ENCODE data around the gene RSPH10B. TPM values are rescaled to one million over a fixed set of nuclear protein-coding genes. Genes with fewer than 3 reads are reported as not detected.
"Not testable (repeated sequence)": the region's sequence is repeated elsewhere in the genome, so short reads cannot be mapped to it uniquely, and the experiment has no call there.

RSPH10B gene
- total RNA-seq, 1 experiment from 2014 or later = not detected

DNA sequence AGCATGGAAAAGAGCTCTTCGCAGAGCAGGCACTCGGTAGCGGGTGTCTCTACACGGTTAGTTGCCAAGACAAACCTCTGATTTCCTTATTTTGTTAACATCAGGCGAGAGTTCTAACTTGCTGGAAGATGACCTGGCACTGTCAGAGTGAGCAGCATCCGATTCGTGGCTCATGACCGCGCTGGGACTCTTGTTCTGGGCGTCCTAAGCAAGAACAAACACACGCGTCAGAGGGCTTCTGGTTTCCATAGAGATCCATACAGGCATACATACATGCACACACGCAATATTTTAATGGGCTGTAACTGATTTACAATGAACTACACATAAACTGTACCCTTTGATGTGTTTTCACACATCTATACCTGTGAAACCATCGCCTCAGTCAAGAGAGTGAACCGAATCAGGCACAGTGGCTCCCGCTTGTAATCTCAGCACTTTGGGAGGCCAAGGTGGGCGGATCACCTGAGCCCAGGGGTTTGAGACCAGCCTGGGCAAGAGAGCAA is 35.5 kb downstream of the RSPH10B start:
- H3K4me1 ChIP-seq (ENCODE audit: control insufficient read depth in 1 of 2, insufficient read depth in 2 of 2, low read length in 2 of 2); H3K4me3 ChIP-seq (replicated peaks in 1 of 2; ENCODE audit: low read depth in 1 of 2, low read length in 2 of 2); H3K36me3 ChIP-seq (ENCODE audit: control insufficient read depth in 1 of 2, insufficient read depth in 2 of 2, low read length in 2 of 2); DNase-seq (ENCODE audit: low read depth, low spot score); H3K27me3 ChIP-seq (ENCODE audit: insufficient read depth, low read length); BruUV-seq (replicated peaks); H3K27ac ChIP-seq (ENCODE audit: low read depth, low read length); H3K9me2 ChIP-seq (ENCODE audit: insufficient read depth); H3K9me3 ChIP-seq (ENCODE audit: control insufficient read depth in 1 of 2, insufficient read depth in 1 of 2, low read depth in 1 of 2, low read length in 2 of 2); H3K4me2 ChIP-seq (ENCODE audit: low read length); intact Hi-C loops (cut with micrococcal nuclease); H4K20me1 ChIP-seq (ENCODE audit: insufficient read depth); CTCF ChIA-PET; ATAC-seq; POLR2A ChIA-PET; RAD21 ChIA-PET (ENCODE audit: low non-redundant PET in 1 of 2, low total read pairs in 2 of 2, uncharacterized antibody in 2 of 2, unreplicated experiment in 2 of 2); H3K79me2 ChIP-seq (ENCODE audit: insufficient read depth, low read length); H2AFZ ChIP-seq (ENCODE audit: low read depth, low read length, poor library complexity, severe bottlenecking); H3K9ac ChIP-seq (ENCODE audit: low read length): not testable (repeated sequence)

DNA sequence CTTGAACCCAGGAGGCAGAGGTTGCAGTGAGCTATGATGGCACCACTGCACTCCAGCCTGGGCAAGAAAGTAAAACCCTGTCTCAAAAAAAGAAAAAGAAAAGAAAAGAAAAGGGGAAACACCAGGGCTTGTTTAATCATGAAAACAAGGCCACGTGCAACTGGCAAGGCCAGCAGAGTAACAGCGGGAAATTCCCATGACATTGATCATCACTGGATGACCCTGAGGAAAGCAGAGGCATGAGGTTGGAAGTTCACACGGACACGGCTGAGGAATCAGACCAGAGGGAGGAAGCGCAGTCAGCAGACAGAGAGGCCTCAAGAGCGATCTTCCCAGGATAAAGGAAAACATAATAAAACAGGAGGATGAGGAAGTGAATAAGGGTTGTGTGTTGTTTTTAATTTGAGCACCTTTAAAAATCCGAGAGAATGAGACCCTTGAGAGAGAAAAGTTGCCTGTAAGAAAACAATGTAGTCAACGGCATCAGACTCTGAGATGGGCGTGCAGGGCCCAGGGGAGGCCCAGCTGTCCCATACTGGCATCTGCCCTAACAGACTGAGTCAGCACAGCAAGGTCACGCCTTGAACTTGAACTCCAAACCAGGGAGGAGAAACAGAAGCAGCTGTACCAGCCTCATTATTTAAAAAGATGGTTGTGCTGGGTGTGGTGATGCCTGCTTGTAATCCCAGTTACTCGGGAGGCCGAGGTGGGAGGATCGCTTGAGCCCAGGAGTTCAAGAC is 38.4 kb downstream of the RSPH10B start:
- H3K9ac ChIP-seq (ENCODE audit: low read length); POLR2A ChIA-PET; BruUV-seq (replicated peaks); H3K4me2 ChIP-seq (ENCODE audit: low read length); H3K36me3 ChIP-seq (ENCODE audit: control insufficient read depth in 1 of 2, insufficient read depth in 2 of 2, low read length in 2 of 2); H2AFZ ChIP-seq (ENCODE audit: low read depth, low read length, poor library complexity, severe bottlenecking); H3K9me2 ChIP-seq (ENCODE audit: insufficient read depth); H3K4me3 ChIP-seq (replicated peaks in 1 of 2; ENCODE audit: low read depth in 1 of 2, low read length in 2 of 2); H3K79me2 ChIP-seq (ENCODE audit: insufficient read depth, low read length); H3K27me3 ChIP-seq (ENCODE audit: insufficient read depth, low read length); RAD21 ChIA-PET (ENCODE audit: low non-redundant PET in 1 of 2, low total read pairs in 2 of 2, uncharacterized antibody in 2 of 2, unreplicated experiment in 2 of 2); CTCF ChIA-PET; intact Hi-C loops (cut with micrococcal nuclease); H3K4me1 ChIP-seq (ENCODE audit: control insufficient read depth in 1 of 2, insufficient read depth in 2 of 2, low read length in 2 of 2); H4K20me1 ChIP-seq (ENCODE audit: insufficient read depth); H3K9me3 ChIP-seq (ENCODE audit: control insufficient read depth in 1 of 2, insufficient read depth in 1 of 2, low read depth in 1 of 2, low read length in 2 of 2); H3K27ac ChIP-seq (ENCODE audit: low read depth, low read length); DNase-seq (ENCODE audit: low read depth, low spot score): not testable (repeated sequence)
- ATAC-seq = peak; percentile 40; the same call in 1 of the 2 replicates

DNA sequence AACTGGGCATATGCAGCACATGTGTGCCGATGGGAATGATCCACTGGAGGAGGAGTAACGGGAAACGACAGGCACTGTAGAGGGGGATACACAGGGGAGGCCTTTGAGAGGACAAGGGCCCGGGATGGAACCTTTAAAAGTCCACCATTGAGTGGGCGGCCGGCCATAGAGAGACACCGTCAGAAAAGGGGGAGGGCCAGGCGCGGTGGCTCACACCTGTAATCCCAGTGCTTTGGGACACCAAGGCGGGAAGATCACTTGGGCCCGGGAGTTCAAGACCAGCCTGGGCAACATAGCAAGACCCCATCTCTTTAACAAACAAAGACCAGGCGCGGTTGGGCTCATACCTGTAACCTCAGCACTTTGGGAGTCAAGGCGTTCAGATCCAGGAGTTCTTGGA is 39.2 kb downstream of the RSPH10B start:
- H3K9me2 ChIP-seq (ENCODE audit: insufficient read depth); POLR2A ChIA-PET; H3K27me3 ChIP-seq (ENCODE audit: insufficient read depth, low read length); DNase-seq (ENCODE audit: low read depth, low spot score); H4K20me1 ChIP-seq (ENCODE audit: insufficient read depth); CTCF ChIA-PET; ATAC-seq; H3K4me2 ChIP-seq (ENCODE audit: low read length); BruUV-seq (replicated peaks); H3K36me3 ChIP-seq (ENCODE audit: control insufficient read depth in 1 of 2, insufficient read depth in 2 of 2, low read length in 2 of 2); H3K9me3 ChIP-seq (ENCODE audit: control insufficient read depth in 1 of 2, insufficient read depth in 1 of 2, low read depth in 1 of 2, low read length in 2 of 2); H3K4me3 ChIP-seq (replicated peaks in 1 of 2; ENCODE audit: low read depth in 1 of 2, low read length in 2 of 2); H3K27ac ChIP-seq (ENCODE audit: low read depth, low read length); RAD21 ChIA-PET (ENCODE audit: low non-redundant PET in 1 of 2, low total read pairs in 2 of 2, uncharacterized antibody in 2 of 2, unreplicated experiment in 2 of 2); H2AFZ ChIP-seq (ENCODE audit: low read depth, low read length, poor library complexity, severe bottlenecking); H3K4me1 ChIP-seq (ENCODE audit: control insufficient read depth in 1 of 2, insufficient read depth in 2 of 2, low read length in 2 of 2); intact Hi-C loops (cut with micrococcal nuclease); H3K79me2 ChIP-seq (ENCODE audit: insufficient read depth, low read length); H3K9ac ChIP-seq (ENCODE audit: low read length): not testable (repeated sequence)

DNA sequence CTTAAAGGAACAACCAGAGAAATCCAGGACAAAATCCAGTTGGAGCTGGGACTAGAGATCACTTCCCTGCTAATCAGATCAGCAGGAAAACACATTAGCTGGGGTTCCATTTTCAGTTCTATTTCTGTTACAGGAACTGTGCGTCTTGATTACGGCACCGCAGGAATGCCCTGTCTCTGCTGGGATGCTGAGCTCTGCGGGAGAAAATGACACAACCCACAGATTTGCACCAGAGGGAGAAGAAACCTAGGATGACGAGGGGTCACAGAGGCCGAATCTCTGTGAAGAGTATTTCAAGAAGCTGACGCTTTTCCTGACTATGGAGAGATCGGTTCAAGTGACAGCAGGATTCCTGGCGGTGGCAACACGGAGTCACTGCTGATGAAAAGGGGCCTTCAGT is 40.2 kb downstream of the RSPH10B start:
- H3K27me3 ChIP-seq (ENCODE audit: insufficient read depth, low read length); DNase-seq (ENCODE audit: low read depth, low spot score); POLR2A ChIA-PET; H4K20me1 ChIP-seq (ENCODE audit: insufficient read depth); H3K4me3 ChIP-seq (replicated peaks in 1 of 2; ENCODE audit: low read depth in 1 of 2, low read length in 2 of 2); H3K9me2 ChIP-seq (ENCODE audit: insufficient read depth); H3K9ac ChIP-seq (ENCODE audit: low read length); H3K79me2 ChIP-seq (ENCODE audit: insufficient read depth, low read length); BruUV-seq (replicated peaks); H3K9me3 ChIP-seq (ENCODE audit: control insufficient read depth in 1 of 2, insufficient read depth in 1 of 2, low read depth in 1 of 2, low read length in 2 of 2); RAD21 ChIA-PET (ENCODE audit: low non-redundant PET in 1 of 2, low total read pairs in 2 of 2, uncharacterized antibody in 2 of 2, unreplicated experiment in 2 of 2); CTCF ChIA-PET; H2AFZ ChIP-seq (ENCODE audit: low read depth, low read length, poor library complexity, severe bottlenecking); H3K4me2 ChIP-seq (ENCODE audit: low read length); intact Hi-C loops (cut with micrococcal nuclease); H3K36me3 ChIP-seq (ENCODE audit: control insufficient read depth in 1 of 2, insufficient read depth in 2 of 2, low read length in 2 of 2); H3K27ac ChIP-seq (ENCODE audit: low read depth, low read length); H3K4me1 ChIP-seq (ENCODE audit: control insufficient read depth in 1 of 2, insufficient read depth in 2 of 2, low read length in 2 of 2); ATAC-seq: not testable (repeated sequence)
